Naive thymus-derived CD8-positive, alpha-beta T cell (primary cell): Measurements from ENCODE around the gene SRGAP2C. TPM values are rescaled to one million over a fixed set of nuclear protein-coding genes. Genes with fewer than 3 reads are reported as not detected.
"Not testable (repeated sequence)": the region's sequence is repeated elsewhere in the genome, so short reads cannot be mapped to it uniquely, and the experiment has no call there.

Experiments
- ATAC-seq, 2 donors: fragments of 150-1000 bp; cut with Tn5 transposase in 1 of 2; sonication (Bioruptor Pico), chemical (Tn5 transposase) in 1 of 2; 1 replicate in 1 of 2; 2 replicates in 1 of 2; pipeline ENCODE4 v1.10.0; 2021; ENCODE audit warnings: mild to moderate bottlenecking in 2 of 2, moderate library complexity in 2 of 2
- POLR2A ChIA-PET: fragments of 350-600 bp; sonication (Branson Sonifier 250); formaldehyde crosslinking; loops from one replicate; lab custom pipeline; 2021; ENCODE audit warnings: antibody characterized with exemption; lab: Charles Lee
- DNase-seq, 10 donors: peaks; one replicate each; pipeline versions ENCODE4 v3.0.0 to v3.0.0-alpha.2; 2020 to 2022
- H3K27ac Mint-ChIP-seq, 10 donors: one replicate each; pipeline ENCODE4 v1.8.0; 2020 to 2022; ENCODE audit warnings: mild to moderate bottlenecking in 10 of 10, mixed read lengths in 10 of 10, moderate library complexity in 4 of 10, inconsistent platforms in 1 of 10
- H3K27me3 Mint-ChIP-seq, 5 donors: one replicate each; pipeline ENCODE4 v1.8.0; 2021 to 2022; ENCODE audit warnings: mixed read lengths in 5 of 5
- H3K36me3 Mint-ChIP-seq, 3 donors: one replicate each; pipeline ENCODE4 v1.8.0; 2020 to 2022; ENCODE audit warnings: mixed read lengths in 3 of 3, mild to moderate bottlenecking in 2 of 3, inconsistent platforms in 1 of 3
- H3K4me1 Mint-ChIP-seq, 4 donors: one replicate each; pipeline ENCODE4 v1.8.0; 2021 to 2022; ENCODE audit warnings: mixed read lengths in 4 of 4
- H3K4me3 Mint-ChIP-seq, 10 donors: one replicate each; pipeline ENCODE4 v1.8.0; 2020 to 2022; ENCODE audit warnings: mild to moderate bottlenecking in 10 of 10, mixed read lengths in 10 of 10, moderate library complexity in 6 of 10, inconsistent platforms in 1 of 10
- H3K9me3 Mint-ChIP-seq, 9 donors: one replicate each; pipeline ENCODE4 v1.8.0; 2020 to 2022; ENCODE audit warnings: mixed read lengths in 9 of 9, mild to moderate bottlenecking in 3 of 9, inconsistent platforms in 1 of 9, moderate library complexity in 1 of 9
- polyA plus RNA-seq, 3 donors: library from polyadenylated mRNA; unstranded; fragments of 300-500 nt; fragmentation: Illumina TruSeq; gene quantifications; one replicate each; pipeline ENCODE4 v1.2.3, GENCODE V29; 2021
- total RNA-seq, 8 experiments: library from RNA in 2 of 8; stranded (reverse) in 2 of 8; gene quantifications; one replicate each; pipeline ENCODE4 v1.2.3 and lab custom pipeline; 2021 to 2026

SRGAP2C gene
- total and polyA plus RNA-seq, 5 experiments from 2014 or later, result 0.73 to 14.1 (median 2.1) TPM

DNA sequence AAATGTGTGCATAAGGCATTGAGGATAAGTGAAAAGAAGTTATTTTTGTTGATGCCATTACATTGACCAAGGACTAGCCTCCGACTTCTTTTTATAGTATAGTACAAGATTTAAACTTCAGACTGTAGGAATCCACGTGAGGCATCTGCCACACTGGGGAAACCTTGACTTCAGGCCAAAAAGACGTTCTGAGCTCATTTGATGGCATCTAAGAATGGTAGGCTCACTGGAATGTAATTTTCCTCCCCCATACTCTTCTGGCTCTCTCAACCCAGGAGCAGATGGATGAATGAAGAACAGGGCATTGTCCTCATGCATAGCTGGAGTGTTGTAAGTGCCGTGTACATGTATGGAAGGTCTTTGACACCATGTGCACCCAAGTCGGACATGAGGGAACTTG is 194.0 kb downstream of the SRGAP2C start:
- H3K9me3 Mint-ChIP-seq, H3K4me1 Mint-ChIP-seq, H3K27ac Mint-ChIP-seq, POLR2A ChIA-PET, DNase-seq, H3K4me3 Mint-ChIP-seq, ATAC-seq, H3K27me3 Mint-ChIP-seq, H3K36me3 Mint-ChIP-seq: not testable (repeated sequence)

DNA sequence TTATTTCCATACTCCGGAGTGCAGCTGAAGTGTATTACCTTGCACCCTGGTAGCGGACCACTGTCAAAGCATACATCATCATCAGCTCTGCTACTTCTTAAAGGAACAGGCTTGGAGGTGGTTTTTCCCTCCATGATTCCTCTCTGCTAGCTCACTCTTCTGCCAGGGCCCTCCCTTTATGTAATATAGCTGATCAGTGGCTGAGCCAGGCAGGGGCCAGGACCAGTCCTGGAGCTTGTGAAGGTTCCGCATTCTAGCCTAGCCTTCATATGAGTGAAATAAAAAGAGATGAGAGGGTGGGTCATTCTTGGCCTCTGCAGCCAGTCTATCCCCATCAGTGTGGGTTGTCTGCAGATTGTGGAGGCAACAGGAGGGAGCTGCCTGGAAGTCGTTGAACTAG is 200.0 kb downstream of the SRGAP2C start:
- H3K4me1 Mint-ChIP-seq, H3K36me3 Mint-ChIP-seq, H3K4me3 Mint-ChIP-seq, H3K9me3 Mint-ChIP-seq, DNase-seq, ATAC-seq, POLR2A ChIA-PET, H3K27ac Mint-ChIP-seq, H3K27me3 Mint-ChIP-seq: not testable (repeated sequence)

DNA sequence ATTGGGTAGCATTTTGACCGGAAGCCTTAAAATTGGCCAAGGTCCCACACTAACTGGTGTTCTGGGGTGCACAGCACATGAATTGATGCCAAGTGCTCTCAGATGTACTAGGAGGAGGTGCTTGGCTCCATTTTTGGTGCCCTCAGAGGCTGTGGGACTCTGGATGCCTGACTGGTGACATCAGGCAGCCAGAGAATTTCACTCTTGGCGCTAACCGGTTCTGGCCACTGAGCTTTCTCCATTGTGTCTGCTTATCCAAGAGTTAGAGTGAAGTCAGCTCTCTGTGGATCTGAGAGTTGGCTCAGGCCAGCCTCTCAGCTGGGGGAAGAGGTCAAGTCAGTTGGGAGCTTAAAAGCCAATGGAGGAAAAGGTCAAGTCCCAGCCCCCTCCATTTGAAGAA is 200.4 kb downstream of the SRGAP2C start:
- H3K36me3 Mint-ChIP-seq, H3K4me1 Mint-ChIP-seq, H3K4me3 Mint-ChIP-seq, DNase-seq, H3K9me3 Mint-ChIP-seq, H3K27me3 Mint-ChIP-seq, POLR2A ChIA-PET, ATAC-seq, H3K27ac Mint-ChIP-seq: not testable (repeated sequence)

DNA sequence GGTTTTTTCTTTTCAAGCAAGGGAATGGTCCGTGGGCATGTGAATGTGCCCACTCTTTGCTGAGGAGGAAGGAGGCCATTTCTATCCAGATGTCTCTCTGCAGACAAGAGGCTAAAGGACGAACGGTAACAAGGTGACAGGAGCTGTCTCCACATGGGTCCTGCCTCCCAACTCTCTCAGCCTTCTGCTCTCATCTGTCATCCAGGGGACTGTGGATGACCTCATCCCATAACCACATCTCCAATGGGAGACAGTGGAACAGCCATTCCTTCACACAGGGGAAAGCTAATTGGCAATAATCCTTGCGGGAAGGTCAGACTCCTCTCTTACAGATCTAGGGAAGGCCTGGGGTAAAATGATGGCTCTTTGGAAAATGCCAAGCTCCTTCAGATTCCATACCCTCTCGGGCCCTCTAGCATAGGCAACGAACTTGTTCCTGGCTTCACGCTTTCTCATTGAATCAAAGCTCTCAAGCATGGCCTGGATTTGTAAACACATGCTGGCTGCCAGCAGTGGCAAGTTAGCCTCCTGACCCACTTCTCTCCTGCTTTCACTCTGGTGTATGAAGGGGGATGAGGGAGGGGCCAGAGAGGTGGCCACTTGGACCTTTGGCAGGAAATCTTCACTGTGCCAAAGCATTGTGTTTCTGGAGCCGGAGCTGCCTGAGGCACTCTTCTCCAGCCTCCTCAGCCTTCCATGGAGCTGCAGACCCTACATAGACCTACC is 201.0 kb downstream of the SRGAP2C start:
- POLR2A ChIA-PET, result not testable (repeated sequence)

DNA sequence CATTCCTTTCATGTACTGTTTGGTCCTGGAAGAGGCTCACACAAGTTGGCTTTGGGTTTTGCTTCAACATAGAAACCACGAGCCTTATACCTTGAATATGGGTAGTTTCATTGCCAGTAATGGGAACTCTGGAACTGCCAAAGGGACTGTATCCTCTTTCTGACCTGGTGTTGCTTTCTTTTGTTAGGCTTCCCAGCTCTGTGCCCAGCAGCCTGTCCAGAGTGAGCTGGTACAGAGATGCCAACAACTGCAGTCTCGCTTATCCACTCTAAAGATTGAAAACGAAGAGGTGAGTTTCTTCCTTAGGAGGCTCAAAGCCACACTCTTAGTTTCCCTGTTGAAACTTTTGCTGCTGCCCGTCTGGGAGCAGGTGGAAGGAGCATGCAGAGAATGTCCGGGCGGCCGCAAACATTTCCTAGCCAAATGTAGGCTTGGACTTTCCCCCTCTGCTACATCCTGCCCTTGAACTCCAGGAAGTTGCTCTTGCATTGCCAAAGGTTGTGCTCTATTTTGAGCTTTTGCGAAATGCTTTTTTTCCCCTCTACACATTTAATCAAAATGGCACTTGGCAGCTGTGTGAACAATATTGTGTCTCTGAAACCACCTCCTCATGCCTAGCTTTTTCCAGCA is 201.7 kb downstream of the SRGAP2C start:
- H3K36me3 Mint-ChIP-seq, H3K27ac Mint-ChIP-seq, DNase-seq, ATAC-seq, H3K9me3 Mint-ChIP-seq, H3K27me3 Mint-ChIP-seq, H3K4me3 Mint-ChIP-seq, H3K4me1 Mint-ChIP-seq, POLR2A ChIA-PET: not testable (repeated sequence)

More for the DNA sequence above, 201.0 kb downstream of the SRGAP2C start:
- not testable (repeated sequence) for ATAC-seq, H3K4me3 Mint-ChIP-seq, DNase-seq, H3K27ac Mint-ChIP-seq, H3K27me3 Mint-ChIP-seq, H3K9me3 Mint-ChIP-seq, H3K4me1 Mint-ChIP-seq, H3K36me3 Mint-ChIP-seq

DNA sequence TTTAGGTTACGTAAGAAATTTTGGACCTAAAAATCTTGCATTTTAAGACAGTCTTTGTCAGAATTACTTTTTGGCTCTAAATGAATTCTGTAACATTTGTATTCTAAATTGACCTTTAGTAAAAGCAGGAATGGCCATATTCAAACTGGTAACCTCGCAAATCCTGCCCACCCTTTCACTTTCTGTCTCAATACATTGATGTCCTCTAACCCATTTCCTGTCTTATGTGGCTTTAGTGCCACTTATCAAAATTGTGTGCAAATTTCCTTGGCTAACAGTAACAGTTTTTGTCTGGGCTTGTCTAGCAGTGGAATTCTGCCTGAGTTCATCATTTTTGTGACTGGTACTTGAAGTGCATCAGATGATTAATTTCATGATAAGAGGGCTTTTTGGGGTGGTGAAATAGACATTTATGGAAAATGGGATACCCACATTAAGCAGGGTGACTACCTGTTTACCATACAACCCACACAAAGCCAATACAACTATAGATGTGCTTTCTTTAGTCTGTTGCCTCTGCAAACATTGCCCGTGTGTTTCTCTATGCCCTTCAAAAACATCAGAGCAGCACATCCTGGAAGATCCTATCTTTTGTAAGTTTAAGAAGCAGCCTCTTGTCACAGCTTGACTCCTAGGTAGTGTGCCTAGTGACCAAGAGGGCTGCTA is 205.3 kb downstream of the SRGAP2C start:
- ATAC-seq, H3K36me3 Mint-ChIP-seq, POLR2A ChIA-PET: not testable (repeated sequence)

DNA sequence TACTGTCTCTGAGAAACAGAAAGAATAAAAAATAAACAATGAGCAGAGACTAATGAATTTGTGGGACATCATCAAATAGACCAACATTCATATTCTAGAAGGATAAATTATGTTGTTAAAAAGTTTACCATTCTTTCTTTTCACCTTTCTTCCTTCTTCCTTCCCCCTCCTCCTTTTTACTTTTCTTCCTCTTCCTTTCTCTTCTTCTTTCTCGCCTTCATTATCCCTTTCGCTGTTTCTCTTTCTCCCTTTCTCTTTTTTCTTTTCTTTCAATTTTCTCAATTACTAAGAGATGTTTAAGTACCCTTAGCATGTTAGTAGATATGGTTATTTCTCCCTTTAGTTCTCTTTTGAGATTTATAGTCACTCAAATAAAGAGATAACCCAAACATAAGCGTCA is 207.4 kb downstream of the SRGAP2C start:
- ATAC-seq, POLR2A ChIA-PET, H3K27me3 Mint-ChIP-seq, H3K4me3 Mint-ChIP-seq, DNase-seq, H3K27ac Mint-ChIP-seq, H3K4me1 Mint-ChIP-seq, H3K36me3 Mint-ChIP-seq, H3K9me3 Mint-ChIP-seq: not testable (repeated sequence)

More for the DNA sequence above, 205.3 kb downstream of the SRGAP2C start:
- H3K4me1 Mint-ChIP-seq, H3K27ac Mint-ChIP-seq, H3K4me3 Mint-ChIP-seq, DNase-seq, H3K27me3 Mint-ChIP-seq, H3K9me3 Mint-ChIP-seq: not testable (repeated sequence)

DNA sequence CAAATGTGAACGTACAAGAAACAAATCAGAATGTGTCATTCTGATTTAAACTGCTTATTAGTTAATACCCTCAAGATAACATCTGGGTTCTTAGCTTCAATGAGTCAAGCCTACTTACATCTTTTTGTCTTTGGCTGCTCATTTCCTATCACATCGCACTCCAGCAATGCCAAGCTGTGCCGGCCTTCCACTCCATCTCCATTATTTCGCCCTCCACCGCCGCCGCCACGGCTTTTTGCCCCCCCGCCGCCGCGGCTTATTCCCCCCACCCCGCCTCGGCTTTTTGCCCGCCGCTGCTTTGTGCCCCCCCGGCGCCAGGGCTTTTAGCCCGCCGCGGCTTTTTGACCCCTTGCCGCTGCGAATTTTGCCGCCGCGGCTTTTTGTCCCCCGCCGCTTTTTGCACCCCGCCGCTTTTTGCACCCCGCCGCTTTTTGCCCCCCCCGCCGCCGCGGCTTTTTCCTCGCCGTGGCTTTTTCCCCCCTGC is 211.0 kb downstream of the SRGAP2C start:
- ATAC-seq, H3K4me1 Mint-ChIP-seq, POLR2A ChIA-PET: not testable (repeated sequence)
- H3K27me3 Mint-ChIP-seq, result peaks cover 6 to 14% (median 13%) of the 10 kb centered on the region in 5 donors
- peaks cover 9 to 11% (median 10%) of the 10 kb centered on the region in 3 donors for H3K36me3 Mint-ChIP-seq
- DNase-seq, result peak in 3 of 10 donors; percentile 3 to 10 (median 3)
- peaks cover 6 to 12% (median 10%) of the 10 kb centered on the region in 9 donors for H3K9me3 Mint-ChIP-seq
- H3K27ac Mint-ChIP-seq, result peak overlapping the region in 1 of 10 donors; percentile 18
- H3K4me3 Mint-ChIP-seq, result peak overlapping the region; percentile 65 to 93 (median 76)

DNA sequence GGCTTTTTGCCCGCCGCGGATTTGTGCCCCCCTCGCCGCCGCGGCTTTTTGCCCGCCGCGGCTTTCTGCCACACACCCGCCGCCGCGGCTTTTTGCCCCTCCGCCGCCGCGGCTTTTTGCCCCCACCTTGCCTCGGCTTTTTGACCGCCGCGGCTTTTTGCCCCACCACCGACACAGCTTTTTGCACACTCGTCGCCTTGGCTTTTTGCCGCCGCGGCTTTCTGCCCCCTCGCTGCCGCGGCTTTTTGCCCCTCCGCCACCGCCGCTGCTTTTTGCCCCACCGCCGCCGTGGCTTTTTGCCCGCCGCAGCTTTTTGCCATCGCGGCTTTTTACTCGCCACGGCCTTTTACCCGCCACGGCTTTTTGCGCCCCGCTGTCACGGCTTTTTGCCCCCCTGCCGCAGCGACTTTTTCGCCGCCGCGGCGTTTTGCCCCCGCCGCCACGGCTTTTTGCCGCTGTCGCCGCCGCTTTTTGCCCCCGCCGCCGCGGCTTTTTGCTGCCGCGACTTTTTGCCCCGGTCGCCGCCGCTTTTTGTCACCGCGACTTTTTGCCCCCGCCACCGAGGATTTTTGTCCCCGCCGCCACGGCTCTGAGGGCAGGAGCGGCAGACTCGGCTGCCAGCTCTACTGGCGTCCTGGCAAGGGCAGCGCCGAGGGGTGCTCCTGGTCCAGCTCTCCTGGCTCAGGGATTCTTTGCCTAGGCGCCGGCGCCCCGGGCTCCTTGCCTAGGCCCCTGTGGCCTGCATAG is 211.7 kb downstream of the SRGAP2C start:
- H3K27ac Mint-ChIP-seq, result peak overlapping the region in 5 of 10 donors; percentile 14 to 91 (median 33)
- ATAC-seq, POLR2A ChIA-PET: not testable (repeated sequence)
- H3K36me3 Mint-ChIP-seq, result peaks cover 13 to 17% (median 16%) of the 10 kb centered on the region in 3 donors
- peaks cover 10 to 21% (median 17%) of the 10 kb centered on the region in 5 donors for H3K27me3 Mint-ChIP-seq
- DNase-seq, result peak in 7 of 10 donors; percentile 7 to 41 (median 18)
- peaks cover 9 to 17% (median 13%) of the 10 kb centered on the region in 4 donors for H3K4me1 Mint-ChIP-seq
- peak overlapping the region; percentile 72 to 96 (median 81) for H3K4me3 Mint-ChIP-seq
- H3K9me3 Mint-ChIP-seq, result peaks cover 11 to 19% (median 16%) of the 10 kb centered on the region in 9 donors

DNA sequence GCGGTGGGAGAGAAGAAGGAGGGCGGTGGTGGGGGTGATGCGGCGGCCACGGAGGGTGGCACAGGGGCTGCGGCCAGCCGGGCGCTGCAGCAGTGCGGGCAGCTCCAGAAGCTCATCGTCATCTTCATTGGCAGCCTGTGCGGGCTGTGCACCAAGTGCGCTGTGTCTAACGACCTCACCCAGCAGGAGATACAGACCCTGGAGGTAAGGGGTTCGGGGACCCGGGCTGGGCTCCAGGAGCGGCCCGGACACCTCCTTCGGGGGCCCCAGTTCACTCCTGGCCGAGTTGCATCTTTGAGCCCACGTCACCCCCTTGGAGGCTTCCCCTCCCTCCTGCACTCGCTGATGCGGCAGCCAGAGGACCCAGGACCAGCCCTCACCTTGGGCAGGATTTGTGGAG is 212.3 kb downstream of the SRGAP2C start:
- peaks cover 11 to 17% (median 16%) of the 10 kb centered on the region in 3 donors for H3K36me3 Mint-ChIP-seq
- H3K27ac Mint-ChIP-seq, result peak overlapping the region in 1 of 10 donors; percentile 67
- POLR2A ChIA-PET, ATAC-seq, DNase-seq: not testable (repeated sequence)
- peaks cover 9 to 17% (median 13%) of the 10 kb centered on the region in 4 donors for H3K4me1 Mint-ChIP-seq
- peaks cover 11 to 20% (median 16%) of the 10 kb centered on the region in 9 donors for H3K9me3 Mint-ChIP-seq
- H3K27me3 Mint-ChIP-seq, result peaks cover 10 to 21% (median 17%) of the 10 kb centered on the region in 5 donors
- peak overlapping the region; percentile 72 to 96 (median 81) for H3K4me3 Mint-ChIP-seq

DNA sequence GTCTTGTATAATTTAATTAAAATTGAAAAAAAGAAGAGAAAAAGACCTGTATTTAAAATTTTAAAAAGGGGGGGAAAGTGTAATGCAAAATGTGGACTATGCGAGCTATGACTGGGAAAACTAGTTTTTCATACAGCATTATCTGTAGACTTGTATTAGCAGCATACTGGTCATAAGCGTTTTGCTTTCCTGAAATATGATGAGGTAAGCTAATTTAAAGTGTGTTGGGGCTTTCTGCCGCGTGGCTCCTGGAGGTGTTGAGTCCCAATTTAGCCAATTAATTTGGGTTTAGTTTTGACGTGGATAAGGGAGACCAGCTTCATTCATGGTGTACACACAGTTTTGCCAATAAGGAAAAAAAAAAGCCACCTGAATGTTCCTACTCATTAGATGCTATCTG is 214.4 kb downstream of the SRGAP2C start:
- DNase-seq, ATAC-seq, H3K4me3 Mint-ChIP-seq, H3K27ac Mint-ChIP-seq, POLR2A ChIA-PET: not testable (repeated sequence)
- peaks cover 10 to 21% (median 17%) of the 10 kb centered on the region in 5 donors for H3K27me3 Mint-ChIP-seq
- peaks cover 10 to 17% (median 16%) of the 10 kb centered on the region in 3 donors for H3K36me3 Mint-ChIP-seq
- H3K4me1 Mint-ChIP-seq, result peaks cover 9 to 17% (median 13%) of the 10 kb centered on the region in 4 donors
- peaks cover 11 to 24% (median 16%) of the 10 kb centered on the region in 9 donors for H3K9me3 Mint-ChIP-seq

DNA sequence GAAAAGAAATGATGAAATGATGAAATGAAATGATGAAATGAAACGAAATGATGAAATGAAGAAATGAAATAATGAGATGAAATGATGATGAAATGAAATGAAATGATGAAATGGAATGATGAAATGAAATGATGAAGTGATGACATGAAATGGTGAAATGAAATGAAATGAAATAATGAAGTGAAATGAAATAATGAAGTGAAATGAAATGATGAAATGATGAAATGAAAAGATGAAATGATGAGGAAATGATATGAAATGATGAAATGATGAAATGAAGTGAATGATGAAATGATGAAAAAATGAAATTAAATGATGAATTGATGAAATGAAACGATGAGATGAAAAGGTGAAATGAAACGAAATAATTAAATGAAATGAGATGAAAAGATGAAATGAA is 215.3 kb downstream of the SRGAP2C start:
- DNase-seq, ATAC-seq, POLR2A ChIA-PET: not testable (repeated sequence)
- peaks cover 10 to 21% (median 17%) of the 10 kb centered on the region in 5 donors for H3K27me3 Mint-ChIP-seq
- H3K27ac Mint-ChIP-seq, result peak overlapping the region in 1 of 10 donors; percentile 33
- peaks cover 11 to 24% (median 16%) of the 10 kb centered on the region in 9 donors for H3K9me3 Mint-ChIP-seq
- H3K36me3 Mint-ChIP-seq, result peaks cover 10 to 17% (median 16%) of the 10 kb centered on the region in 3 donors
- H3K4me3 Mint-ChIP-seq, result peak overlapping the region in 8 of 10 donors; percentile 1 to 85 (median 31)
- H3K4me1 Mint-ChIP-seq, result peaks cover 9 to 17% (median 13%) of the 10 kb centered on the region in 4 donors
